ENCODE data around the gene SETD3. TPM values are rescaled to one million over a fixed set of nuclear protein-coding genes. Genes with fewer than 3 reads are reported as not detected.

Gene SETD3
- total and polyA plus RNA-seq, 2 of the 8 experiments (the other 6 are each of a cell fraction or from before 2014, with no cell fraction given) = 24.0 to 64.0 TPM

DNA sequence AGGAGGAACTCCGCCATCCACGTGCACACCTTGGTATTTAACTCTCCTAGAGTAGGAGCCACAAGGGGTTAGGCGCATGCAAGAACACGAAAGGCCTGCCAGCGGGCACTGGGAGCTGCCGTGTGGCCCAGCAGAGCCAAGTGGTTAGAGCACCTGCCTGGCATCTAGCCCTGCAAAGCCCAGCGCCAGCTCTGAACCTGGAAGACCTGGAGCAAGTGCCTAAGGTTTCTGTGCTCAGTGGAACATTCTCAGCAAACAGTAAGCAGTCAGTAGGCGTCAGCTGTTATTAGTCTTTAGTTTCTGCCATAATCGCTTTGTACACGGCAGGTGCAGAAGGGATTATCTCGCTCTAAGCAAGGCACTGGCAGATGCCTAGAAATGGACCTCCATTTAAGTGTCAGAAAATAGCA lies 55.4 kb downstream of the SETD3 start:
- Histone ChIP-seq H3K9ac (replicated peaks in 1 of 4; ENCODE audit: extremely low read depth in 1 of 4, low read depth in 3 of 4, low read length in 3 of 4) (no peak overlapping the region), H3K4ac (replicated peaks; ENCODE audit: insufficient read length, low read depth, low read length) (no peak overlapping the region), H4K5ac (ENCODE audit: insufficient read length, low read depth, low read length) (no peak overlapping the region), H2AFZ (ENCODE audit: low read length) (no peak overlapping the region), H2BK120ac (replicated peaks; ENCODE audit: low read depth, low read length) (no peak overlapping the region), H2BK15ac (ENCODE audit: low read length) (no peak overlapping the region), H3K9me3 (ENCODE audit: insufficient read depth in 2 of 2, low read depth in 1 of 2, low read length in 1 of 2) (no peaks in the 10 kb centered on the region; a peak in 2 of 4 replicates), H3K56ac (replicated peaks; ENCODE audit: insufficient read length, low read depth, low read length) (no peak overlapping the region), H2AK5ac (ENCODE audit: low read depth, low read length) (no peak overlapping the region), H2BK5ac (ENCODE audit: low read depth, low read length) (no peak overlapping the region), H3K18ac (ENCODE audit: extremely low read depth, low read length) (no peak overlapping the region), H3K4me3 (ENCODE audit: extremely low read depth in 1 of 4, insufficient read depth in 2 of 4, low read depth in 3 of 4, low read length in 4 of 4) (no peak overlapping the region), H4K20me1 (replicated peaks in 1 of 2; ENCODE audit: control insufficient read depth in 1 of 2, insufficient read depth in 2 of 2, low read length in 2 of 2) (peaks cover 0 to 1% of the 10 kb centered on the region in 2 experiments), H3K79me2 (ENCODE audit: control insufficient read depth in 1 of 2, insufficient read depth in 2 of 2, low read length in 2 of 2) (peaks cover 0 to 11% of the 10 kb centered on the region in 2 experiments; a peak in 1 of 4 replicates), H3K23ac (ENCODE audit: insufficient read length) (no peak overlapping the region), H4K8ac (ENCODE audit: extremely low read depth, insufficient read depth, low read length) (no peak overlapping the region), H3K4me1 (replicated peaks in 1 of 4; ENCODE audit: control insufficient read depth in 3 of 4, insufficient read depth in 4 of 4, low read length in 3 of 4) (peaks cover 2 to 14% (median 10%) of the 10 kb centered on the region in 4 experiments; a peak in 6 of 7 replicates), H3K36me3 (ENCODE audit: control insufficient read depth in 2 of 4, insufficient read depth in 4 of 4, low read length in 3 of 4) (peaks cover 0 to 9% (median 5%) of the 10 kb centered on the region in 4 experiments; a peak in 3 of 8 replicates), H2BK12ac (ENCODE audit: low read depth, low read length) (no peak overlapping the region), H3K27me3 (replicated peaks in 1 of 4; ENCODE audit: control insufficient read depth in 3 of 4, extremely low read depth in 1 of 4, insufficient read depth in 3 of 4, low read length in 3 of 4) (no peaks in the 10 kb centered on the region), H3K27ac (ENCODE audit: low read depth, low read length) (no peak overlapping the region), H2BK20ac (ENCODE audit: low read length) (no peak overlapping the region), H4K91ac (replicated peaks; ENCODE audit: insufficient read length, low read length) (no peak overlapping the region), H3K4me2 (ENCODE audit: insufficient read depth in 1 of 2, low read depth in 2 of 2, low read length in 2 of 2) (no peak overlapping the region), H3K79me1 (ENCODE audit: low read depth, low read length) (peaks cover 6% of the 10 kb centered on the region; the same call in 1 of the 2 replicates), H3K14ac (ENCODE audit: insufficient read length) (no peak overlapping the region), H3K23me2 (ENCODE audit: low read depth, low read length) (no peaks in the 10 kb centered on the region)
- ChIA-PET CTCF (ENCODE audit: partially characterized antibody) (interaction anchor here (0.7 to 2.5 kb wide), 6 partner anchors 8 to 105 kb away, joined by 3 to 8 read pairs (median 5); no protein-coding TSS in a partner anchor), POLR2A (ENCODE audit: partially characterized antibody) (no interaction called here)
- FAIRE-seq (no peak), DNase-seq (ENCODE audit: low read depth in 1 of 2, low spot score in 2 of 2) (no peak)
- WGBS, 2 experiments (ENCODE audit: extremely low coverage in 1 of 2, insufficient coverage in 1 of 2, insufficient read length in 1 of 2, insufficient replicate concordance in 2 of 2, low coverage in 1 of 2, low lambda C conversion rate in 2 of 2, missing lambda C conversion rate in 1 of 2) = 87% methylated on average over 11 of the region's 11 CpGs; no CpG with 5 or more reads in 1 of the 2 experiments

Data from H1 (cell line).